Thyroid gland (tissue), 4 donors: ENCODE results near the gene EXOSC9.

ENCODE experiments used
- POLR2A ChIP-seq, 2 donors: fragments of 450-650 bp; IDR thresholded peaks; one replicate each; pipeline ENCODE4 v1.6.1; 2017; ENCODE audit warnings: antibody characterized with exemption in 2 of 2, mild to moderate bottlenecking in 2 of 2, moderate library complexity in 1 of 2
- TF ChIP-seq, protein P1 (sequence below), 6 experiments: fragments of 200-600 bp in 3 of 6; fragments of 450-650 bp in 3 of 6; sonication (generic) in 3 of 6; IDR thresholded peaks; one replicate each; pipeline ENCODE4 v1.5.1; 2016 to 2019; ENCODE audit warnings: antibody characterized with exemption in 6 of 6, mild to moderate bottlenecking in 2 of 6, inconsistent platforms in 1 of 6, moderate library complexity in 1 of 6

DNA sequence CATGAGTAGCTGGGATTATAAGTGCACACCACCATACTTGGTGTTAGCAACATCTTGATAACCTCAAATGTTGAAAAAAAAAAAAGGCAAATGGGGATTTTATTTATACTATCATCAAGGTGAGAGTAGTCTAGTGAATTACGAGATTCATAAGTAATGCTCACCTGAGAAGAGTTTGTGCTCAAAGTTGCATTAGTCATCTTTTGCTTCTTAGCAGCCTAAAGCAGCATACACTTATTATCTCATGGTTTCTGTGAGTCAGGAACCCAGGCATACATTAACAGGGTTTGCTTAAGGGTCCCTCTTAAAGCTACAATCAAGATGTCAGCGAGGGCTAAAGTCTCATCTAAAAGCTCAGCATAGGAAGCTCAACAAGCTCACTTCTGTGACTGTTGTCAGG lies 8.2 kb upstream of the EXOSC9 start:
- TF ChIP-seq POLR2A (IDR thresholded peaks at IDR 0.05) = no peak
- TF ChIP-seq, protein P1, sequence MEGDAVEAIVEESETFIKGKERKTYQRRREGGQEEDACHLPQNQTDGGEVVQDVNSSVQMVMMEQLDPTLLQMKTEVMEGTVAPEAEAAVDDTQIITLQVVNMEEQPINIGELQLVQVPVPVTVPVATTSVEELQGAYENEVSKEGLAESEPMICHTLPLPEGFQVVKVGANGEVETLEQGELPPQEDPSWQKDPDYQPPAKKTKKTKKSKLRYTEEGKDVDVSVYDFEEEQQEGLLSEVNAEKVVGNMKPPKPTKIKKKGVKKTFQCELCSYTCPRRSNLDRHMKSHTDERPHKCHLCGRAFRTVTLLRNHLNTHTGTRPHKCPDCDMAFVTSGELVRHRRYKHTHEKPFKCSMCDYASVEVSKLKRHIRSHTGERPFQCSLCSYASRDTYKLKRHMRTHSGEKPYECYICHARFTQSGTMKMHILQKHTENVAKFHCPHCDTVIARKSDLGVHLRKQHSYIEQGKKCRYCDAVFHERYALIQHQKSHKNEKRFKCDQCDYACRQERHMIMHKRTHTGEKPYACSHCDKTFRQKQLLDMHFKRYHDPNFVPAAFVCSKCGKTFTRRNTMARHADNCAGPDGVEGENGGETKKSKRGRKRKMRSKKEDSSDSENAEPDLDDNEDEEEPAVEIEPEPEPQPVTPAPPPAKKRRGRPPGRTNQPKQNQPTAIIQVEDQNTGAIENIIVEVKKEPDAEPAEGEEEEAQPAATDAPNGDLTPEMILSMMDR (IDR thresholded peaks at IDR 0.05) = no peak
